Germinal center (tissue), 1 donor: ENCODE results near the gene PDE4B.
"Not testable (repeated sequence)": the region's sequence is repeated elsewhere in the genome, so short reads cannot be mapped to it uniquely, and the experiment has no call there.

Experiments used
- DNase-seq: peaks from one replicate; pipeline ENCODE4 v3.0.0; 2012; ENCODE audit warnings: mixed read lengths, low spot score

The PDE4B gene

GRCh38 chr1:66312271-66312990 is 519.7 kb downstream of the PDE4B start:
- no peak for DNase-seq

DNA sequence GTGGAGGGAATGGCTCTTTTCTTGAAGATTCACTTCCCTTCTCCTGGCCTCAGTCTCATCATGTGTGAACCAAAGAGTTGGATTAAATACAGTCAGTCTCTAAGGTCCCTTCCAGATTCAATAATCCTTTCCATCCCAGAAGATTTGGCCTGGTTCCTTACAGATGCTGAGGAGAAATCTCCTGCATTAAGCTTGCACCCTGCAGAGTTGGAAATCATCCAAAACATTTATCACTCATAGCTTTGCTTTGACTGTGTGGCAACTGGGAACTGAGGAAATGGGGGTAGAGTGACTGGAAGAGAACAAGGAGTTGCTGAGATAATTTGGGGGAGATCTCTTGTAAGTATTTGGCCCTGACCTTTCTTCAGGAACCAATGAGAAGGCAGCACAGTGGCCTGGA is 520.7 kb downstream of the PDE4B start:
- no peak for DNase-seq

GRCh38 chr1:66315671-66316070 is 523.0 kb downstream of the PDE4B start:
- DNase-seq: no peak

GRCh38 chr1:66316464-66317247 is 524.0 kb downstream of the PDE4B start:
- no peak for DNase-seq

GRCh38 chr1:66317248-66317515 is 524.5 kb downstream of the PDE4B start:
- DNase-seq: no peak

DNA sequence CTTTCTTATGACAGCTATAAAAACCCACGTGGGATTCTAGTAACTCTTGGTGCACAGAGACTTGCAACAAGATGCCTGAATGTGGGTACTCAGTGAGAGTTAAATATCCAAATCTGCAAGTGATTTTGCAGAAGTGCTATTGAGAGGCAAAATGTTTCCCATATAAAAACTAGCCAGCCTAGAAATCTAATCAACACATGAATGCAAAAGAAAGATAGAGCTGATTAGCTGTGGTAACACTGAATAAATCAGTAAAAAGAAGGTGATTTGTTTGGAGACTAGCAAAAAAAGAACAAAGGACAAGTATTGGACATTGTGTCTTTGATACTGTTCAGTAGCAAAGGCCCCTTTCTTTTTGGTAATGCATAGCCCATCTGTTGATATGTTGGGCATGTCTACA is 527.5 kb downstream of the PDE4B start:
- DNase-seq: no peak

- not testable (repeated sequence) for DNase-seq
Measured at GRCh38 chr1:66322462-66322861, 529.8 kb downstream of the PDE4B start.

- no peak for DNase-seq
Measured at GRCh38 chr1:66323958-66324625, 531.4 kb downstream of the PDE4B start.

DNA sequence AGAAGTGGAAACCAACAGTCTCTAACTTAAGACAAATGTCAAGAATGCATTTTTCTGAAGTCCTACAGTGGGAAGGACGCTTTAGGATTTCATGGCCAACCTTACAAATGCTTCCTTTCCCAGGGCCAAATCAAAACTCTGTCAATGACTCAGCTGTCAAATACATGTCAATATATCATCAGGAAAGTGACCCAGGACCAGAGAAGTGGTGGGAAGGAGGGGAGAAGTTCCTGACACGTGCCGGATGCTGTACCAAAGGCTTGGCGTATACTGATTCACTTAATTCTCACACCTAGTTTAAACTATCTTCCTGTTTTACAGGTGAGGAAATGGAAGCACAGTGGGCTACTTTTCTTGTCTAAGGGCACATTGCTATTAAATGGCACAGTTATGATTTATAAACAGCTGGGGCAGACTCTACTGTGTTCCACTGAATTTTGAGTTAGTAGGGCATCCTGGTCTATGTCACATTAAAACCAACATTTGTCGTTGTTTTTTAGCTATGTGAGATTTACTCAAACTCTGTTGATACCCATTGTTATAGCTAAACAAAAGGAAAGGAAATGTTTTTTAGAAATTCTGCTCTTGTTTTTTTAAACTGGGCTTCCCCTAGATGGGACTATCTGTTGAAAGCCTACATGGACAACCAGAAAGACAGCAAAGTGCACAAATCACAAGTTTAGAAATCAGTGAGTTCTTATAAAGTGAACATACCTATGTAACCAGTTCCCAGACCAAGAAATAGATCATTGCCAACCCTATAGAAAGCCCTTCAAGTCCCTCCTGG is 533.1 kb downstream of the PDE4B start:
- DNase-seq: no peak

DNA sequence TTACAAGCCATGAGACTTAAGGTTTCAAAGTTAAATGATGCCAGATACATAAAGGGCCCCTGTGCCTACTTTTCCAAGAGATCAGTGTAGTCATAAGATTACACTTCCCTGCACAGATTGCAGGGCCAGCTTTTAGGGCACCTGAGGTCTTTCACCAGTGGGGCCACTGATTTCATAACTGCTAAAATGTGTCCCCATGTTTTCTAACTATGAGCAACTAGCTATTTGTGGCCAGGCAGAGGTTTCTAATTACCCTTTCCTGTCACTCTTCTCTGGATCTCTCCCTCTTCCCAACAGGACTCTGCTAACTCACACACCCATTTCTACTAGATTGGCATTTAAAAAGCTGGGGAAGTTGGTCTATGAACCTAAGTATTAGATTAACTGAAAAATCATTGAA is 534.2 kb downstream of the PDE4B start:
- no peak for DNase-seq

DNA sequence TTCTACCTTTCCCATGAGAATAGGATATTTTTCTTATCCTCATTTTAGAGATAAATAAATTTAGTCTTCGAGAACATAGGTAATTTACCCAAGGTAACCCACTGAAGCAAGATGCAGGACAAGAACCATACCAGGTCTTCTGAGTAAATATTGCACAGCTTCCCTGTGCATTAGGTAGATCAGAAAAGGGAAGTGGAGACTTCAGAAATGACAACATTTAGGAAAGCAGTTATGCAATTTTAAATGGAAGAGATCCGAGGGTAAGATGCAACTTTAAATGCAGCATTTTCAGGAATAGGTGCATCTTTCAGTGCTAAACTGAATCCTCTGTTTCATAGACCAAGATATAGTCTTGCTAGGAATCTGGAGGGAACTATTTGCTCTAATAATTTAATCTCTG is 534.9 kb downstream of the PDE4B start:
- DNase-seq: no peak

GRCh38 chr1:66328896-66329295 is 536.2 kb downstream of the PDE4B start:
- DNase-seq: no peak

GRCh38 chr1:66330722-66331141 is 538.0 kb downstream of the PDE4B start:
- DNase-seq: no peak

- peak; percentile 20 for DNase-seq
Measured at GRCh38 chr1:66331658-66332547, 539.2 kb downstream of the PDE4B start.

DNA sequence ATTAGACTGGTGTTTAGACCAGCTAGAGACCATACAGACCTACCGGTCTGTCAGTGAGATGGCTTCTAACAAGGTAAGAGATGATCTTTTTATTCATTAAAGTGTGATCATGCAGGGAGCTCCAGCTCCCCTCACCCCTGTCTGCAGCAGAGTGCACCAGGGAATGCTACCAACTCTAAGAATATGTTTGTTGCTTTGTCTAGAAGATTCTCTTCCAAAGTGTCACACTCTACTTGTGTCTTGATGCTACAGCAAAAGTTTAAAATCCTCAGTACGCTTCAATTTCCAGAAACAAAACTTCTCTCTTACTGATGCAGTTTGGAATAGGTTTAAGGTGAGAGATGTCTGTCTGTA is 539.8 kb downstream of the PDE4B start:
- DNase-seq: no peak

- no peak for DNase-seq
Measured at GRCh38 chr1:66333466-66334199, 540.9 kb downstream of the PDE4B start.

DNA sequence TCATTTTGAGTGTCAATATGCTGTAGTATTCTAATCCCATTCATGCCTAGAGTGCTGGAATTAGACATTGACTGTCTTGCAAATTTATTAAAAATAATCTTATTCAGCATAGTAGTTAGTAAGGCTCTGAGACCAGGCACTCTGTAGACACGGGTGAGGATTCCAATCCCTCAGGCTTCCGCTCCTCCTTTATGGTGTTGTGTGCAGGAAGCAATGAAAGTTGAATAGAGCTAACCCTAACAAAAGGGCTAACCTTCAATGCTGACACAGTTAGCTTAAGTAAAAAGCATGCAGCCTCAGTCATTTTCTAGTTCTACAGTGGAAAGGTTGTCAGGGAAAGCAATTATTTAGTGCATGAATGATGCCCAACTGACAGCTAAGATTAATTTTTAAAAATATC is 541.6 kb downstream of the PDE4B start:
- DNase-seq: no peak

GRCh38 chr1:66335125-66335524 is 542.4 kb downstream of the PDE4B start:
- no peak for DNase-seq

DNA sequence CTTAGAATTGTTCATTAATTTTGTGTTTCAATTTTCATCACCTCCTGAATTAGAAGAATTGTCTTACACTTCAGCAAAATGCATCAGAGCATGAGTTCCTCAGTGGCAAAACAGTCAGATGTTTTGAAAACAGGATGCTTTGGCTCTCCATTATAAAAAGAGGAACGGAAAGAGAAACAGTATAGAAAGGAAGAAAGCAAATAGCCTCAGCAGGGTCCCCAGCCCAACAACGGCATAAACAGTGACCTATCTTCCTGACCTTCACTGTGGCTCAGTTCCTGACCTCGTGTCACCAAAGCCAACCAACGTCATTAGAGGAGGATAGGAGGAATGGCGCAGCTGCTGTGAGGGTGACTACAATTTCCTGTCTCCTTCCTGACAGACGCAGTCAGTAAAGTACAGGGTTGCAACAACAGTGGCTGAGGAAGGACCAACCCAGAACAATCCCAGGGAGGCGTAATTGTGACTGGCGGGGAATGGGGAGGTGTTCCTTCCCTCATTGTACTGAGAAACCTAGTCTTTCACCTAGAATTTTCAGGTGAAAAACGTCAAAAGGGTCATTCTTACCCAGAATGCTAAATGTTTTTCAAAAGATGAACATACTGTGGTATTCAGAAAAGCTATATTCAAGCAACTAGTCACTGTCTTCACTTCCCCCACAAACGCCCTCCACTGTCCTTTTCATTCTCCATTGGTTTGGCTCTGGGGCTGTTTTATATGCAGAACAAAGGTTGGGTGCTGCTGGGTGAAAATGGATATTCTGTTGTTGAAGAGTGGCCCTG is 543.4 kb downstream of the PDE4B start:
- DNase-seq: peak; percentile 69

GRCh38 chr1:66336641-66336990 is 543.9 kb downstream of the PDE4B start:
- no peak for DNase-seq
